HFFc6 (cell line): Measurements from ENCODE around the gene ERAS. TPM values are rescaled to one million over a fixed set of nuclear protein-coding genes. Genes with fewer than 3 reads are reported as not detected.
A peak's percentile ranks its signal among the peaks of the same experiment; 100 is the strongest.

Experiments used
- DNase-seq: peaks from one replicate; pipeline ENCODE4 v3.0.0-alpha.2; 2018
- H3K27ac Mint-ChIP-seq: 2 replicates; pipeline ENCODE4 v1.8.0; 2020; ENCODE audit warnings: mild to moderate bottlenecking, mixed read lengths
- H3K27me3 Mint-ChIP-seq: 2 replicates; pipeline ENCODE4 v1.8.0; 2021; ENCODE audit warnings: mild to moderate bottlenecking, moderate library complexity, mixed read lengths; ENCODE audit not compliant: insufficient read depth
- H3K36me3 Mint-ChIP-seq: 2 replicates; pipeline ENCODE4 v1.8.0; 2021; ENCODE audit warnings: low read depth, mixed read lengths
- H3K4me1 Mint-ChIP-seq: 2 replicates; pipeline ENCODE4 v1.8.0; 2020; ENCODE audit warnings: low read depth, mixed read lengths
- H3K4me3 Mint-ChIP-seq: 2 replicates; pipeline ENCODE4 v1.8.0; 2020; ENCODE audit warnings: mild to moderate bottlenecking, moderate library complexity, mixed read lengths
- H3K9me3 Mint-ChIP-seq: 2 replicates; pipeline ENCODE4 v1.8.0; 2020; ENCODE audit warnings: mild to moderate bottlenecking, mixed read lengths
- total RNA-seq, 6 experiments: library from RNA; stranded (reverse); fragmentation: NEBNext Ultra II Directional; extraction: Animal tissue kit (Norgen Biotek cat#: 25700); gene quantifications; 2 replicates in 1 of 6; 3 replicates in 5 of 6; pipeline ENCODE4 v1.2.3, GENCODE V29; 2021
- TF ChIP-seq, protein P1 (sequence below): fragments of 200-600 bp; sonication (generic); IDR thresholded peaks from 2 replicates; pipeline ENCODE4 v1.5.0; 2021; ENCODE audit warnings: antibody characterized with exemption, mild to moderate bottlenecking

ERAS gene
- total RNA-seq, 6 experiments from 2014 or later: not detected

DNA sequence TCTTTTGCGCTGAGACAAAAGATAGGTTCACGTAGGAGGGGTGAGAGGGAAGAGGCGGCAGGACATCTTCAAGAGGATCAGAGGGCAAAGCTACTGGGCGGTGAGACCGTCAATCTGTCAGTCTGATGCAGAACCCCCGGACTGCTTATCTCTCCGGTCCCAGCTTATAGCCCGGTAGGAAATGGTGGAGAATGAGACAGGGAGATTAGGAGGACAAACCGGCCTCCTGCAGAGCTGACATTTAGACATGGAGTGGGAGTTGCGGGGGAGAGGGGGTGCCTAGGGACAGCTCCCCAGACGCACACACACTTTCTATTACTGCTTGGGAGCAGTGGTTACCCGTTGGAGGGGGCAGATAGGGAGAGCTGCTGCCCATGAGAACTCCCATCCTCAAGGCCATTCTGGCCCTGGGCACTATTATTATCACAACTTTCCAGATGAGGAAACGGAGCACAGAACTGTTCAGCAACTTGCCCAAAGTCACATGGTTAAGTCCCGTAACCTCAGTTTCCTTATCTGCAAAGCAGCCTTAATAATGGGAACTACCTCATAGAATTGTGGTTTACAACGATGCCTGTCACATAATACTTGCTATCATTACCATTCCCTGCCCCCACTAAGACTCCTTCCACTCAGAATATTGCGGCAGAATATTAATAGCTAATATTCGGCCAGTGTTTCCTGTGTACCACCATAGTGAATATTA, 25.6 kb upstream of the ERAS start:
- DNase-seq: no peak
- H3K4me1 Mint-ChIP-seq: peaks cover 20% of the 10 kb centered on the region
- H3K4me3 Mint-ChIP-seq: peak overlapping the region; percentile 93
- peaks cover 4% of the 10 kb centered on the region; the same call in 1 of the 2 replicates for H3K36me3 Mint-ChIP-seq
- H3K9me3 Mint-ChIP-seq: no peaks in the 10 kb centered on the region
- no peaks in the 10 kb centered on the region for H3K27me3 Mint-ChIP-seq
- H3K27ac Mint-ChIP-seq: peak overlapping the region; percentile 95
- TF ChIP-seq, protein P1, sequence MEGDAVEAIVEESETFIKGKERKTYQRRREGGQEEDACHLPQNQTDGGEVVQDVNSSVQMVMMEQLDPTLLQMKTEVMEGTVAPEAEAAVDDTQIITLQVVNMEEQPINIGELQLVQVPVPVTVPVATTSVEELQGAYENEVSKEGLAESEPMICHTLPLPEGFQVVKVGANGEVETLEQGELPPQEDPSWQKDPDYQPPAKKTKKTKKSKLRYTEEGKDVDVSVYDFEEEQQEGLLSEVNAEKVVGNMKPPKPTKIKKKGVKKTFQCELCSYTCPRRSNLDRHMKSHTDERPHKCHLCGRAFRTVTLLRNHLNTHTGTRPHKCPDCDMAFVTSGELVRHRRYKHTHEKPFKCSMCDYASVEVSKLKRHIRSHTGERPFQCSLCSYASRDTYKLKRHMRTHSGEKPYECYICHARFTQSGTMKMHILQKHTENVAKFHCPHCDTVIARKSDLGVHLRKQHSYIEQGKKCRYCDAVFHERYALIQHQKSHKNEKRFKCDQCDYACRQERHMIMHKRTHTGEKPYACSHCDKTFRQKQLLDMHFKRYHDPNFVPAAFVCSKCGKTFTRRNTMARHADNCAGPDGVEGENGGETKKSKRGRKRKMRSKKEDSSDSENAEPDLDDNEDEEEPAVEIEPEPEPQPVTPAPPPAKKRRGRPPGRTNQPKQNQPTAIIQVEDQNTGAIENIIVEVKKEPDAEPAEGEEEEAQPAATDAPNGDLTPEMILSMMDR: no peak

DNA sequence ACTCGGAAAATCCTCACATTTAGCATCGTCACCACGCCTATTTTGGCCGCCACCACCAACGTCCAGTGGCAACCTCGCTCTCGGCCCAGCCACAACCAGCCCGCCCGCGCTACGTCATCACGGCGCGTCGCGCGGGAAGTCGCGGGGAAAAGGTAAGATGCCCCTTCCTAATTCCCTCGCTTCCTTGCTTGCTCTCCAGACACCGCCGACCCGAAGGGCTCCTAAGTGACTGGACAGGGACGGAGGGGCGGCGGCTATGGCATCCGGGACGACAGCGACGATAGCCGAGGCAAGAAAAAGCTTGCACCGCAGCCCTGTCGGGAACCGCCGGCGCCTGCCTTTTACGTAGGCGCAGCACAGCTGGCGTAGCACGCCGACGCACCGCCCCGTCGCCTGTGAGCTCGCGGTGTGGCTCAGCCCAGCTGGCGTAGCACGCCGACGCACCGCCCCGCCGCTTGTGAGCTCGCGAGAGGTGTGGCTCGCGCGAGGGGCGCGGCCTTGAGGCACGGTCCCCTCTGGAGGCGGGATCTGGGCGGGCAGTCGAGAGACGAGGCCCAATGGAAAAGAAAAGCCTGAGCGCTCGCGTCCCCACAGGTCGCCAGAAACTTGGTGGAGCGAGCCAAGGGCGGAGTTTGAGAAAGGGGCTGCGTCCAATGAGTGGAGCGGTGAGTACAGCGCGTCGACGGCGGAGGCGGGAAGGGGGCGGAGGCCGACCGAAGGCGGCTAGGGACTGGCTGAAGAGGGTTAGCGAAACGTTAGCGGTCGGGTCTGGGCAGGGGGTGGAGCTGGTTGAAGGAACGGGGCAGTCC, 24.8 kb upstream of the ERAS start, which contains the start of gene HDAC6:
TSS of gene HDAC6 (plus strand) at position 788 of the 809 bp plus-strand sequence. CDS start 626 bp downstream, outside the sequence.
- peak within 1 kb of the TSS; percentile 94 for H3K4me3 Mint-ChIP-seq
- no peaks in the 10 kb centered on the region for H3K27me3 Mint-ChIP-seq
- DNase-seq: peak; percentile 97
- H3K27ac Mint-ChIP-seq: peak within 1 kb of the TSS; percentile 99
- peaks cover 4% of the 10 kb centered on the region; the same call in 1 of the 2 replicates for H3K36me3 Mint-ChIP-seq
- H3K4me1 Mint-ChIP-seq: peaks cover 18% of the 10 kb centered on the region
- TF ChIP-seq, protein P1: 0 out of 2 replicates have a peak, but pooled peaks have one; percentile 24
- H3K9me3 Mint-ChIP-seq: no peaks in the 10 kb centered on the region

DNA sequence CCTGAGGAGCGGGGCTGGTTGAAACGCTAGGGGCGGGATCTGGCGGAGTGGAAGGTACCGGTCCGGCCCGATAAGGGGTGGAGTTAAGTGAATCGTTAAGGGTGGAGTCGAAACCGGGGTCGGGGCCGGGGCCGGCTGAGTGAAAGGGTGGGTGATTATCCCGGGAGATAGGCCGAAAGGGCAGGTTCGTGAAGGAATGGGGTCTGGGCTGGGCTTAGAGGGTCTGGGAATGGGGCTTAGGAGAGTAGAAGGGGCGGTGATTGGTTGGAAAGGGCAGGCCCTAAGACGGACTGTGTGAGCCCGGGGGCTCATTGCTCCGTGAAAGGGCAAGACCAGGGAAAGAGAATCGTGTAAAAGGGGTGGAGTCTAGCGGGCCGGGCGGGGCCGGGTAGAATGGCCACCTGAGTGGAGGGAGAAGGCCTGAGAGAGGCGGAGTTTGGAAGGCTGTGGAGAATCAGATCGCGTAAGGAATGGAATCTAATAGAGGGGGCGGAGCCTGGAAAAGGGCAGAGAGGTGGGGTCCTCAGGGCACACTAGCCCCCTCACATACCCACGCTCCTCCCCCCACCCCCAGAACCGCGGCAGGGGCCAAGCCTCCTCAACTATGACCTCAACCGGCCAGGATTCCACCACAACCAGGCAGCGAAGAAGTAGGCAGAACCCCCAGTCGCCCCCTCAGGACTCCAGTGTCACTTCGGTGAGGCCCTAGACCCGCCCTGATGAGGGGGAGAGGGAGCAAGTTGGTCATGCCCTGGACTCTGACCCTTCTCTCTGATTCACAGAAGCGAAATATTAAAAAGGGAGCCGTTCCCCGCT, 24.0 kb upstream of the ERAS start:
- H3K9me3 Mint-ChIP-seq: no peaks in the 10 kb centered on the region

DNA sequence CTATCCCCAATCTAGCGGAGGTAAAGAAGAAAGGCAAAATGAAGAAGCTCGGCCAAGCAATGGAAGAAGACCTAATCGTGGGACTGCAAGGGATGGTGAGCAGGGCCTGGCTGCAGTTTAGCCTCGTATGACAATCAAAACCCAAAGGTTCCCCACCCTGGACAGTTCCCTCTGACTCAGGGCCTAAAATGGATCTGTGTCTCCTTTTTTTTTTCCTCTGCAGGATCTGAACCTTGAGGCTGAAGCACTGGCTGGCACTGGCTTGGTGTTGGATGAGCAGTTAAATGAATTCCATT, 23.5 kb upstream of the ERAS start:
- peak overlapping the region; percentile 94 for H3K4me3 Mint-ChIP-seq
- TF ChIP-seq, protein P1: no peak
- H3K4me1 Mint-ChIP-seq: peaks cover 18% of the 10 kb centered on the region
- peaks cover 4% of the 10 kb centered on the region; the same call in 1 of the 2 replicates for H3K36me3 Mint-ChIP-seq
- DNase-seq: no peak
- no peaks in the 10 kb centered on the region for H3K9me3 Mint-ChIP-seq
- H3K27ac Mint-ChIP-seq: peak overlapping the region; percentile 45; the same call in 1 of the 2 replicates
- H3K27me3 Mint-ChIP-seq: no peaks in the 10 kb centered on the region

More for the DNA sequence above, 24.0 kb upstream of the ERAS start:
- Mint-ChIP-seq H3K36me3 (peaks cover 4% of the 10 kb centered on the region; the same call in 1 of the 2 replicates), H3K27me3 (no peaks in the 10 kb centered on the region), H3K4me3 (peak overlapping the region; percentile 94), H3K4me1 (peaks cover 18% of the 10 kb centered on the region), H3K27ac (peak overlapping the region; percentile 99)
- TF ChIP-seq, protein P1: peak; percentile 5; the same call in 1 of the 2 replicates
- peak; percentile 64 for DNase-seq

DNA sequence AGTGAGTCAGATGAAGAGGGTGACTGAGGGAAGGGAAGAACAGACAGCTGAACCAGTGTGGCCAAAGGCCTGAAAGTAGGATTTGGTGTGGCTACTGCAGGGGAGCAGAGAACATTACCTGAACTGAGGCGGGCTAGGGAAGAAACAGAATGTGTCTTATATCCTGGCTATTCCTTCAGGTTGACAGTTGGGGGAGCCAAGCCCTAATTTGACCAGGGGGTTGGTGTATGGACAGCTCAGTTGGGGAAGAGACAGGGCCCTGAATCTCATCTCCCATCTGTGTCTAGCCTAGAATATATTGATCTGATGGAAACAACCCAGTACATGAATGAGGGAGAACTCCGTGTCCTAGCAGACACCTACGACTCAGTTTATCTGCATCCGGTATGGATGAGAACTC, 20.2 kb upstream of the ERAS start:
- no peak for DNase-seq
- Mint-ChIP-seq H3K36me3 (peaks cover 4% of the 10 kb centered on the region; the same call in 1 of the 2 replicates), H3K27ac (no peak overlapping the region), H3K9me3 (no peaks in the 10 kb centered on the region), H3K4me3 (no peak overlapping the region), H3K27me3 (no peaks in the 10 kb centered on the region), H3K4me1 (peaks cover 8% of the 10 kb centered on the region; the same call in 1 of the 2 replicates)
- TF ChIP-seq, protein P1: no peak
